GM12878 (cell line): Measurements from ENCODE around the gene BAZ2A. TPM values are rescaled to one million over a fixed set of nuclear protein-coding genes. Genes with fewer than 3 reads are reported as not detected.

Experiments used
- ATAC-seq: fragments of 200-7000 bp; cut with Tn5 transposase; 3 replicates; pipeline ENCODE4 v1.9.1; 2020; ENCODE audit warnings: mild to moderate bottlenecking, moderate library complexity
- BruUV-seq: library from RNA; stranded (reverse); fragments of 400-500 nt; replicated peaks from 2 replicates; lab custom pipeline; 2021; lab: Mats Ljungman, UMichigan
- CTCF ChIA-PET: fragments of 300-600 bp; sonication (Branson Sonifier 250); formaldehyde crosslinking; extraction: SDS; loops from one replicate; lab custom pipeline; 2021; ENCODE audit warnings: inconsistent platforms; lab: Yijun Ruan, JAX
- POLR2A ChIA-PET: fragments of 350-600 bp; formaldehyde crosslinking; extraction: SDS; loops from one replicate; lab custom pipeline; 2021; ENCODE audit warnings: inconsistent platforms; lab: Charles Lee
- RAD21 ChIA-PET: fragments of 300-600 bp; sonication (Branson Sonifier 250); formaldehyde crosslinking; loops from one replicate; lab custom pipeline; 2023; ENCODE audit warnings: antibody characterized with exemption; ENCODE audit not compliant: unreplicated experiment; lab: Charles Lee
- SMC1A ChIA-PET: fragments of 300-600 bp; sonication (Branson Sonifier 250); formaldehyde crosslinking; loops from one replicate; lab custom pipeline; 2023; ENCODE audit not compliant: unreplicated experiment, uncharacterized antibody; lab: Charles Lee
- DNase-seq: peaks from one replicate; pipeline ENCODE4 v3.0.0-alpha.2; 2011; ENCODE audit warnings: low read depth, low spot score
- FAIRE-seq: peaks from 3 replicates; lab custom pipeline; 2011; peaks lifted over from hg19 to GRCh38; lab: Jason Lieb, UNC
- H2AFZ ChIP-seq: 2 replicates; pipeline ENCODE4 v1.6.0; 2011; ENCODE audit warnings: low read depth, low read length, control low read depth; ENCODE audit not compliant: control insufficient read depth
- H3K27ac ChIP-seq: 2 replicates; pipeline ENCODE4 v1.5.1; 2011; ENCODE audit warnings: control low read depth; ENCODE audit not compliant: control insufficient read depth, insufficient read depth
- H3K27me3 ChIP-seq, 2 experiments: replicated peaks in 1 of 2; 2 replicates each; pipeline versions ENCODE4 v1.6.0 to v1.6.1; 2011; ENCODE audit warnings: low read length in 1 of 2; ENCODE audit not compliant: control insufficient read depth in 2 of 2, insufficient read depth in 2 of 2
- H3K36me3 ChIP-seq, 2 experiments: 2 replicates each; pipeline ENCODE4 v1.5.1; 2011; ENCODE audit warnings: low read length in 1 of 2; ENCODE audit not compliant: control insufficient read depth in 2 of 2, insufficient read depth in 2 of 2
- H3K4me1 ChIP-seq: 2 replicates; pipeline ENCODE4 v1.6.1; 2011; ENCODE audit warnings: mild to moderate bottlenecking, low read length, moderate library complexity, mixed read lengths; ENCODE audit not compliant: control insufficient read depth, insufficient read depth
- H3K4me2 ChIP-seq: 2 replicates; pipeline ENCODE4 v1.6.0; 2011; ENCODE audit warnings: control low read depth; ENCODE audit not compliant: control insufficient read depth, insufficient read depth
- H3K4me3 ChIP-seq: fragments of 200-600 bp; sonication (generic); 2 replicates; pipeline ENCODE4 v1.5.1; 2016
- H3K79me2 ChIP-seq: 2 replicates; pipeline ENCODE4 v1.6.0; 2011; ENCODE audit warnings: low read length; ENCODE audit not compliant: control insufficient read depth, insufficient read depth
- H3K9ac ChIP-seq: 2 replicates; pipeline ENCODE4 v1.8.0; 2011; ENCODE audit warnings: low read length, control low read depth, mixed read lengths; ENCODE audit not compliant: control insufficient read depth, insufficient read depth
- H3K9me3 ChIP-seq: replicated peaks from 3 replicates; pipeline ENCODE4 v1.5.1; 2011; ENCODE audit warnings: mild to moderate bottlenecking, low read length; ENCODE audit not compliant: control insufficient read depth, insufficient read depth
- H4K20me1 ChIP-seq: 2 replicates; pipeline ENCODE4 v1.6.0; 2011; ENCODE audit not compliant: control insufficient read depth, insufficient read depth
- CBFB ChIP-seq: IDR thresholded peaks from 2 replicates; pipeline ENCODE4 v1.6.1; 2016; ENCODE audit warnings: antibody characterized with exemption, low read depth
- E2F8 ChIP-seq: fragments of 450-650 bp; IDR thresholded peaks from 2 replicates; pipeline ENCODE4 v1.6.1; 2018; ENCODE audit warnings: mild to moderate bottlenecking, low read depth, moderate library complexity; ENCODE audit not compliant: partially characterized antibody
- GABPA ChIP-seq: IDR thresholded peaks from 2 replicates; pipeline ENCODE4 v1.6.1; 2014; ENCODE audit warnings: antibody characterized with exemption, low read depth, mild to moderate bottlenecking, inconsistent platforms
- LARP7 ChIP-seq: fragments of 450-650 bp; IDR thresholded peaks from 2 replicates; pipeline ENCODE4 v1.6.1; 2017; ENCODE audit warnings: mild to moderate bottlenecking
- NFYA ChIP-seq: IDR thresholded peaks from 2 replicates; pipeline ENCODE4 v1.6.1; 2011; ENCODE audit warnings: low read depth, mild to moderate bottlenecking, low read length, improper control_type of control experiment, borderline replicate concordance
- PML ChIP-seq: IDR thresholded peaks from 2 replicates; pipeline ENCODE4 v1.6.1; 2012; ENCODE audit warnings: low read length, inconsistent platforms
- RAD51 ChIP-seq: fragments of 450-650 bp; IDR thresholded peaks from 2 replicates; pipeline ENCODE4 v1.6.1; 2016; ENCODE audit warnings: moderate library complexity, mild to moderate bottlenecking, inconsistent platforms
- STAT1 ChIP-seq: fragments of 450-650 bp; conservative IDR thresholded peaks from 2 replicates; pipeline ENCODE4 v1.6.1; 2014; ENCODE audit warnings: antibody characterized with exemption, mild to moderate bottlenecking
- ZNF217 ChIP-seq: fragments of 450-650 bp; IDR thresholded peaks from 2 replicates; pipeline ENCODE4 v1.6.1; 2017; ENCODE audit warnings: antibody characterized with exemption, mild to moderate bottlenecking
- ZNF384 ChIP-seq: IDR thresholded peaks from 2 replicates; pipeline ENCODE4 v1.6.1; 2012; ENCODE audit warnings: low read depth, mild to moderate bottlenecking, low read length, improper control_type of control experiment, borderline replicate concordance
- WGBS: methylation state at CpG from one replicate; pipeline ENCODE4 v1.1.6; 2016; ENCODE audit warnings: low lambda C conversion rate; ENCODE audit not compliant: insufficient replicate concordance, insufficient coverage; ENCODE audit errors: missing lambda C conversion rate; 5-methylcytosine and 5-hydroxymethylcytosine counted together
- in situ Hi-C: fragments of 300-500 bp; cut with MboI; formaldehyde crosslinking; loops from 9 replicates; pipeline ENCODE4 v1.14.3; 2018; ENCODE audit warnings: mixed read lengths
- intact Hi-C: fragments of 100-400 bp; cut with micrococcal nuclease; formaldehyde crosslinking; loops from one replicate; pipeline ENCODE4 v1.14.2; 2022; ENCODE audit not compliant: unreplicated experiment
- polyA plus RNA-seq, 11 experiments: library from polyadenylated mRNA; depleted of rRNA in 4 of 11; unstranded in 6 of 11; stranded (reverse) in 5 of 11; fragments of >200 nt; fragmentation: Nextera tagmentation in 4 of 11; fragmentation: Illumina TruSeq in 1 of 11; extraction: Ambion mirVana in 4 of 11; extraction: Trizol in 1 of 11; gene quantifications; 1 replicate in 1 of 11; 2 replicates in 10 of 11; pipeline versions ENCODE4 v1.2.1 to v1.2.3, GENCODE V29; 2011 to 2016; ENCODE audit warnings: inconsistent platforms in 2 of 11, missing spikeins in 2 of 11, low read depth in 1 of 11
- total RNA-seq, 4 experiments: library from RNA; depleted of rRNA in 3 of 4; stranded (reverse); fragments of >200 nt in 3 of 4; fragmentation: Illumina TruSeq in 1 of 4; extraction: Trizol in 1 of 4; gene quantifications; 2 replicates each; pipeline versions ENCODE4 v1.2.1 to v1.2.3, GENCODE V29; 2013 to 2021
- TF ChIP-seq, protein P1 (sequence below): fragments of 450-650 bp; IDR thresholded peaks from 2 replicates; pipeline ENCODE4 v1.6.1; 2016; ENCODE audit warnings: mild to moderate bottlenecking
- TF ChIP-seq, protein P2 (sequence below): fragments of 150-350 bp; IDR thresholded peaks from 2 replicates; pipeline ENCODE4 v1.6.1; 2014; ENCODE audit warnings: mild to moderate bottlenecking, low read depth, low read length

The BAZ2A gene
- total and polyA plus RNA-seq, 10 of the 15 experiments (the other 5 are each of a cell fraction or from before 2014, with no cell fraction given) = 4.8 to 90.2 (median 29.9) TPM

GRCh38 chr12:56604355-56604754, 25.8 kb downstream of the BAZ2A start:
- Histone ChIP-seq H3K4me1 (no peaks in the 10 kb centered on the region), H2AFZ (no peak overlapping the region), H3K79me2 (no peaks in the 10 kb centered on the region), H3K4me2 (no peak overlapping the region), H3K4me3 (no peak overlapping the region)
- no TSS peak for BruUV-seq
- ChIA-PET CTCF (interaction anchor here (1.5 to 1.6 kb wide), 2 partner anchors 32 to 90 kb away, joined by 3 to 6 read pairs; no protein-coding TSS in a partner anchor), POLR2A (no interaction called here)
- intact Hi-C loops = no loop called here
- ATAC-seq = no peak
- TF ChIP-seq CBFB = no peak
- TF ChIP-seq, all 136 proteins: peak for 0
- Histone ChIP-seq H3K36me3 (peaks cover 47 to 54% of the 10 kb centered on the region in 2 experiments), H4K20me1 (no peaks in the 10 kb centered on the region; the same call in 1 of the 2 replicates), H3K27ac (no peak overlapping the region), H3K9me3 (no peaks in the 10 kb centered on the region), H3K9ac (no peak overlapping the region), H3K27me3 (no peaks in the 10 kb centered on the region)
- DNase-seq = no peak
- RAD21 ChIA-PET = no interaction called here
- FAIRE-seq = no peak
- 86% methylated on average over 1 of the region's 3 CpGs for WGBS
- in situ Hi-C loops = no loop called here
- SMC1A ChIA-PET = no interaction called here

DNA sequence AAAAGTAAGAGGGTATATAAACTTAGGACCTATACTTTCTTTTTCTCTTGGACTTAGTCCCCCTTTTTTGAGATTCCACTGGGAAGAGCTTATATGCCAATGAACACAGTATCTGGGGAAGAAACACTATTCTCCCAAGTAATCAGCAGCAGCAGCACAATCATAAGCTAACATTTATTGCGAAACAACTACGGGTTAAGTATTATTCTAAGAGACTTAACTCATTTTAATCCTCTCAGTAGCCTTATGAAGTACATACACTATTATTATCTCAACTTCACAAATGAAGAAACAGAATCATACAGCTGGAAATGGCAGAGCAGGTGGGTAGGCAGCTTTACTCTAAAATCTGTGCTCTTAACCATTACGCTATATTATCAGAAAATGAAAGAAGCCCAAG, 27.9 kb downstream of the BAZ2A start:
- Histone ChIP-seq H3K4me3 (no peak overlapping the region), H3K27ac (no peak overlapping the region), H3K4me2 (no peak overlapping the region), H4K20me1 (no peaks in the 10 kb centered on the region; the same call in 1 of the 2 replicates), H3K4me1 (no peaks in the 10 kb centered on the region), H3K27me3 (no peaks in the 10 kb centered on the region), H3K9me3 (no peaks in the 10 kb centered on the region), H3K79me2 (no peaks in the 10 kb centered on the region), H3K36me3 (peaks cover 50 to 68% of the 10 kb centered on the region in 2 experiments), H3K9ac (no peak overlapping the region), H2AFZ (no peak overlapping the region)
- no peak for DNase-seq
- no peak for FAIRE-seq
- ChIA-PET RAD21 (interaction anchor here (1.5 to 1.6 kb wide), 2 partner anchors 26 to 34 kb away, joined by 5 to 13 read pairs; no protein-coding TSS in a partner anchor), SMC1A (interaction anchor here (0.6 to 2.1 kb wide), 9 partner anchors 11 to 84 kb away, joined by 3 to 16 read pairs (median 4); no protein-coding TSS in a partner anchor), CTCF (interaction anchor here (0.6 to 3.9 kb wide), 12 partner anchors 8 to 399 kb away, joined by 3 to 43 read pairs (median 4); no protein-coding TSS in a partner anchor), POLR2A (interaction anchor here (1.7 to 2.2 kb wide), 2 partner anchors 23 to 34 kb away, joined by 7 to 10 read pairs; no protein-coding TSS in a partner anchor)
- ATAC-seq = no peak
- in situ Hi-C loops (no loop called here), intact Hi-C loops (no loop called here)
- 93% methylated on average over 3 of the region's 3 CpGs for WGBS
- no TSS peak for BruUV-seq
- no peak for TF ChIP-seq GABPA
- TF ChIP-seq LARP7 = no peak
- TF ChIP-seq, protein P1, sequence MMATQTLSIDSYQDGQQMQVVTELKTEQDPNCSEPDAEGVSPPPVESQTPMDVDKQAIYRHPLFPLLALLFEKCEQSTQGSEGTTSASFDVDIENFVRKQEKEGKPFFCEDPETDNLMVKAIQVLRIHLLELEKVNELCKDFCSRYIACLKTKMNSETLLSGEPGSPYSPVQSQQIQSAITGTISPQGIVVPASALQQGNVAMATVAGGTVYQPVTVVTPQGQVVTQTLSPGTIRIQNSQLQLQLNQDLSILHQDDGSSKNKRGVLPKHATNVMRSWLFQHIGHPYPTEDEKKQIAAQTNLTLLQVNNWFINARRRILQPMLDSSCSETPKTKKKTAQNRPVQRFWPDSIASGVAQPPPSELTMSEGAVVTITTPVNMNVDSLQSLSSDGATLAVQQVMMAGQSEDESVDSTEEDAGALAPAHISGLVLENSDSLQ = no peak
- no peak for TF ChIP-seq ZNF217
- TF ChIP-seq, protein P2, sequence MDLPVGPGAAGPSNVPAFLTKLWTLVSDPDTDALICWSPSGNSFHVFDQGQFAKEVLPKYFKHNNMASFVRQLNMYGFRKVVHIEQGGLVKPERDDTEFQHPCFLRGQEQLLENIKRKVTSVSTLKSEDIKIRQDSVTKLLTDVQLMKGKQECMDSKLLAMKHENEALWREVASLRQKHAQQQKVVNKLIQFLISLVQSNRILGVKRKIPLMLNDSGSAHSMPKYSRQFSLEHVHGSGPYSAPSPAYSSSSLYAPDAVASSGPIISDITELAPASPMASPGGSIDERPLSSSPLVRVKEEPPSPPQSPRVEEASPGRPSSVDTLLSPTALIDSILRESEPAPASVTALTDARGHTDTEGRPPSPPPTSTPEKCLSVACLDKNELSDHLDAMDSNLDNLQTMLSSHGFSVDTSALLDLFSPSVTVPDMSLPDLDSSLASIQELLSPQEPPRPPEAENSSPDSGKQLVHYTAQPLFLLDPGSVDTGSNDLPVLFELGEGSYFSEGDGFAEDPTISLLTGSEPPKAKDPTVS = no peak
- no peak for TF ChIP-seq ZNF384
- TF ChIP-seq NFYA = no peak
- no peak for TF ChIP-seq STAT1
- no peak for TF ChIP-seq RAD51
- TF ChIP-seq PML = no peak
- no peak for TF ChIP-seq E2F8
